Cerebellar cortex (tissue), 1 donor: ENCODE data around the gene NELFA.
"Not testable (repeated sequence)": the region's sequence is repeated elsewhere in the genome, so short reads cannot be mapped to it uniquely, and the experiment has no call there.

Source experiments
- DNase-seq: peaks from one replicate; pipeline ENCODE4 v3.0.0-alpha.2; 2015; ENCODE audit warnings: low spot score

The NELFA gene

GRCh38 chr4:2040391-2041238, 31.8 kb upstream of the NELFA start:
- DNase-seq = no peak

GRCh38 chr4:2036866-2037265, 28.1 kb upstream of the NELFA start:
- DNase-seq = no peak

GRCh38 chr4:2036327-2036726, 27.6 kb upstream of the NELFA start:
- DNase-seq = no peak

GRCh38 chr4:2031161-2031560, 22.4 kb upstream of the NELFA start:
- DNase-seq = not testable (repeated sequence)

- DNase-seq = not testable (repeated sequence)
Measured at GRCh38 chr4:2027120-2027519, 18.3 kb upstream of the NELFA start.

- DNase-seq = no peak
Measured at GRCh38 chr4:2025817-2026216, 17.0 kb upstream of the NELFA start.

GRCh38 chr4:2024683-2025082, 15.9 kb upstream of the NELFA start:
- DNase-seq = no peak

GRCh38 chr4:2021358-2022018, 12.7 kb upstream of the NELFA start:
- not testable (repeated sequence) for DNase-seq

- no peak for DNase-seq
Measured at GRCh38 chr4:2015008-2015407, 6.2 kb upstream of the NELFA start.

GRCh38 chr4:2011583-2011982, 2.8 kb upstream of the NELFA start:
- DNase-seq = no peak

GRCh38 chr4:2009651-2010233, 968 bp upstream of the NELFA start:
- DNase-seq = peak; percentile 55

GRCh38 chr4:2008671-2008920, 178 bp downstream of the NELFA start:
- no peak for DNase-seq

GRCh38 chr4:2007804-2008670, 737 bp downstream of the NELFA start:
- DNase-seq = no peak

- DNase-seq = no peak
Measured at GRCh38 chr4:2006956-2007653, 1.7 kb downstream of the NELFA start.

- no peak for DNase-seq
Measured at GRCh38 chr4:2006367-2006766, 2.4 kb downstream of the NELFA start.

GRCh38 chr4:2003361-2003760, 5.4 kb downstream of the NELFA start:
- DNase-seq = not testable (repeated sequence)

- not testable (repeated sequence) for DNase-seq
Measured at GRCh38 chr4:1999308-1999707, 9.5 kb downstream of the NELFA start.

GRCh38 chr4:1998296-1998695, 10.5 kb downstream of the NELFA start:
- no peak for DNase-seq

- DNase-seq = no peak
Measured at GRCh38 chr4:1997712-1998111, 11.1 kb downstream of the NELFA start.

- no peak for DNase-seq
Measured at GRCh38 chr4:1996866-1997611, 11.7 kb downstream of the NELFA start.

- no peak for DNase-seq
Measured at GRCh38 chr4:1994938-1995337, 13.8 kb downstream of the NELFA start.
